Measurements from ENCODE around the gene WDR64. TPM values are rescaled to one million over a fixed set of nuclear protein-coding genes. Genes with fewer than 3 reads are reported as not detected.
A peak's percentile ranks its signal among the peaks of the same experiment; 100 is the strongest.

The WDR64 gene
- total and polyA plus RNA-seq, 2 of the 13 experiments (the other 11 are each of a cell fraction or from before 2014, with no cell fraction given), result not detected

DNA sequence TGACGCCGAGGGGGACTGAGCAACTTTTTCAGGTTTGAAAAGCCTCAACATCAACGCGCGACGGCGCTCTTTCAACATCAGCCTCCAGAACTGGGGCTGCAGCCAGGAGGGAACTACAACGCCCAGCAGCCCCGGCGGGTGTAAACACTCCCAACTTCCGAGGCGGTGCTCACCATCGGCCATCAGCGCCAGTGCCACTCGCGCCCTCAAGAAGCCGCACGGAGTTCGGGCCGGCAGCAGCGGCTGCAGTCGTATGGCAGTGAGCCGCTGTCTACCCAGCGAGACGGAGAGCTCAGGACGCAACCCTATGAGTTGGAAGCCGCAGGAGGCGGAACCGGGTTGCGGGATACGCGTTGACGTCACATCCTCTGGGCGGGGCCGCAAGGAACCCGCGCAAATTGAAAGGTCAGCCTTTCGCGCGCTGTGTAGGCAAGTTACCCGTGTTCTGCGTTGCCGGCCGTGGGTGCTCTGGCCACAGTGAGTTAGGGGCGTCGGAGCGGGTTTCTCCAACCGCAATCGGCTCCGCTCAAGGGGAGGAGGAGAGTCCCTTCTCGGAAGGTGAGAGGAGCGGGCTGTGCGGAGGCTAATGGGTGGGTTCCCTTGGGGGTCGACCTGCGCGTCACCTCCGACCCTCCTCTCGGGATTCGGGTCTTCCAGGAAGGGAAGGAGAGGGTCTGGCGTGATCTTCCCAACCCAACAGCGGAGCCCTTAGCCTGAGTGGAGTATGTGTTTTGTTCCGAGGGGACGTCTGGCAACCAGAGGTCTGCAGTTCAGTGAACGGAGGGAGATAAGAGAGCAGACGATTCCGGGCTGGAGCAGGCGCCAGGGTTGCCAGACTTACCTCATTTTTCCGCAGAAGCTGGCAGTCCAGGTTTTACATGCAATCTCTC lies 196.0 kb downstream of the WDR64 start, which contains the start of gene EXO1 (continued):
- TF ChIP-seq KDM4B (CRISPR knock-in tag; IDR thresholded peaks at IDR 0.05) (peak; percentile 51; the same call in 1 of the 2 replicates), ADNP (CRISPR knock-in tag; IDR thresholded peaks at IDR 0.05) (no peak), CBX1 (IDR thresholded peaks at IDR 0.05; ENCODE audit: low read depth) (no peak), SIN3A (IDR thresholded peaks at IDR 0.05; ENCODE audit: borderline replicate concordance, low read depth, low read length) (peak; percentile 98), SATB2 (CRISPR knock-in tag; IDR thresholded peaks at IDR 0.05) (no peak), ZNF282 (IDR thresholded peaks at IDR 0.05; ENCODE audit: partially characterized antibody) (no peak), ZMYM4 (CRISPR knock-in tag; IDR thresholded peaks at IDR 0.05) (peak; percentile 27; the same call in 1 of the 2 replicates), REPIN1 (CRISPR knock-in tag; IDR thresholded peaks at IDR 0.05; ENCODE audit: borderline replicate concordance, low read depth) (peak; percentile 75), RBM39 (IDR thresholded peaks at IDR 0.05; ENCODE audit: low read depth, low read length, poor library complexity, severe bottlenecking) (no peak), BRCA1 (CRISPR knock-in tag; IDR thresholded peaks at IDR 0.05) (no peak), TBL1XR1 (IDR thresholded peaks at IDR 0.05; ENCODE audit: borderline replicate concordance, low read length, partially characterized antibody) (peak; percentile 39), SRF (IDR thresholded peaks at IDR 0.05; ENCODE audit: low read depth, low read length) (no peak), ZC3H4 (CRISPR knock-in tag; IDR thresholded peaks at IDR 0.05; ENCODE audit: borderline replicate concordance) (no peak), SYNCRIP (IDR thresholded peaks at IDR 0.05; ENCODE audit: insufficient read depth, low read depth, low read length) (no peak), ZNF30 (CRISPR knock-in tag; IDR thresholded peaks at IDR 0.05) (no peak), ATM (IDR thresholded peaks at IDR 0.05; ENCODE audit: borderline replicate concordance) (no peak)
- TF ChIP-seq, protein P1, sequence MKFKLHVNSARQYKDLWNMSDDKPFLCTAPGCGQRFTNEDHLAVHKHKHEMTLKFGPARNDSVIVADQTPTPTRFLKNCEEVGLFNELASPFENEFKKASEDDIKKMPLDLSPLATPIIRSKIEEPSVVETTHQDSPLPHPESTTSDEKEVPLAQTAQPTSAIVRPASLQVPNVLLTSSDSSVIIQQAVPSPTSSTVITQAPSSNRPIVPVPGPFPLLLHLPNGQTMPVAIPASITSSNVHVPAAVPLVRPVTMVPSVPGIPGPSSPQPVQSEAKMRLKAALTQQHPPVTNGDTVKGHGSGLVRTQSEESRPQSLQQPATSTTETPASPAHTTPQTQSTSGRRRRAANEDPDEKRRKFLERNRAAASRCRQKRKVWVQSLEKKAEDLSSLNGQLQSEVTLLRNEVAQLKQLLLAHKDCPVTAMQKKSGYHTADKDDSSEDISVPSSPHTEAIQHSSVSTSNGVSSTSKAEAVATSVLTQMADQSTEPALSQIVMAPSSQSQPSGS (CRISPR knock-in tag; IDR thresholded peaks at IDR 0.05), result peak; percentile 61; the same call in 1 of the 2 replicates
- TF ChIP-seq, protein P2, sequence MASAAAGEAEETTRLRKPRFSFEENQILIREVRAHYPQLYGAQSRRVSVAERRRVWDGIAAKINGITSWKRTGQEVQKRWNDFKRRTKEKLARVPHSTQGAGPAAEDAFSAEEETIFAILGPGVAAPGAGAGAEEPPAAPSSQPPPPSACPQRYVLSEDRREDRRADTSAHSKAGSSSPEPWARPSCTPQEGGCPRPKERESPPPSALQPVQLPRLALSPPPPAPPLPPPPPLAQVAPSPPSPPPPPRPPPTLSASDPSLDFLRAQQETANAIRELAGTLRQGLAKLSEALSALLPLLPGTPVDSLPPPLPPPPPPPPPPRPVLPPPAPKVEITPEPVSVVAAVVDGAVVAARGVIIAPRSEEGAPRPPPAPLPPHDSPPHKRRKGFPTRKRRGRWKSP (CRISPR knock-in tag; IDR thresholded peaks at IDR 0.05), result 0 out of 2 replicates have a peak, but pooled peaks have one; percentile 28
- TF ChIP-seq, protein P3, sequence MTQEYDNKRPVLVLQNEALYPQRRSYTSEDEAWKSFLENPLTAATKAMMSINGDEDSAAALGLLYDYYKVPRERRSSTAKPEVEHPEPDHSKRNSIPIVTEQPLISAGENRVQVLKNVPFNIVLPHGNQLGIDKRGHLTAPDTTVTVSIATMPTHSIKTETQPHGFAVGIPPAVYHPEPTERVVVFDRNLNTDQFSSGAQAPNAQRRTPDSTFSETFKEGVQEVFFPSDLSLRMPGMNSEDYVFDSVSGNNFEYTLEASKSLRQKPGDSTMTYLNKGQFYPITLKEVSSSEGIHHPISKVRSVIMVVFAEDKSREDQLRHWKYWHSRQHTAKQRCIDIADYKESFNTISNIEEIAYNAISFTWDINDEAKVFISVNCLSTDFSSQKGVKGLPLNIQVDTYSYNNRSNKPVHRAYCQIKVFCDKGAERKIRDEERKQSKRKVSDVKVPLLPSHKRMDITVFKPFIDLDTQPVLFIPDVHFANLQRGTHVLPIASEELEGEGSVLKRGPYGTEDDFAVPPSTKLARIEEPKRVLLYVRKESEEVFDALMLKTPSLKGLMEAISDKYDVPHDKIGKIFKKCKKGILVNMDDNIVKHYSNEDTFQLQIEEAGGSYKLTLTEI (CRISPR knock-in tag; conservative IDR thresholded peaks at IDR 0.05), result no peak
- TF ChIP-seq, protein P4, sequence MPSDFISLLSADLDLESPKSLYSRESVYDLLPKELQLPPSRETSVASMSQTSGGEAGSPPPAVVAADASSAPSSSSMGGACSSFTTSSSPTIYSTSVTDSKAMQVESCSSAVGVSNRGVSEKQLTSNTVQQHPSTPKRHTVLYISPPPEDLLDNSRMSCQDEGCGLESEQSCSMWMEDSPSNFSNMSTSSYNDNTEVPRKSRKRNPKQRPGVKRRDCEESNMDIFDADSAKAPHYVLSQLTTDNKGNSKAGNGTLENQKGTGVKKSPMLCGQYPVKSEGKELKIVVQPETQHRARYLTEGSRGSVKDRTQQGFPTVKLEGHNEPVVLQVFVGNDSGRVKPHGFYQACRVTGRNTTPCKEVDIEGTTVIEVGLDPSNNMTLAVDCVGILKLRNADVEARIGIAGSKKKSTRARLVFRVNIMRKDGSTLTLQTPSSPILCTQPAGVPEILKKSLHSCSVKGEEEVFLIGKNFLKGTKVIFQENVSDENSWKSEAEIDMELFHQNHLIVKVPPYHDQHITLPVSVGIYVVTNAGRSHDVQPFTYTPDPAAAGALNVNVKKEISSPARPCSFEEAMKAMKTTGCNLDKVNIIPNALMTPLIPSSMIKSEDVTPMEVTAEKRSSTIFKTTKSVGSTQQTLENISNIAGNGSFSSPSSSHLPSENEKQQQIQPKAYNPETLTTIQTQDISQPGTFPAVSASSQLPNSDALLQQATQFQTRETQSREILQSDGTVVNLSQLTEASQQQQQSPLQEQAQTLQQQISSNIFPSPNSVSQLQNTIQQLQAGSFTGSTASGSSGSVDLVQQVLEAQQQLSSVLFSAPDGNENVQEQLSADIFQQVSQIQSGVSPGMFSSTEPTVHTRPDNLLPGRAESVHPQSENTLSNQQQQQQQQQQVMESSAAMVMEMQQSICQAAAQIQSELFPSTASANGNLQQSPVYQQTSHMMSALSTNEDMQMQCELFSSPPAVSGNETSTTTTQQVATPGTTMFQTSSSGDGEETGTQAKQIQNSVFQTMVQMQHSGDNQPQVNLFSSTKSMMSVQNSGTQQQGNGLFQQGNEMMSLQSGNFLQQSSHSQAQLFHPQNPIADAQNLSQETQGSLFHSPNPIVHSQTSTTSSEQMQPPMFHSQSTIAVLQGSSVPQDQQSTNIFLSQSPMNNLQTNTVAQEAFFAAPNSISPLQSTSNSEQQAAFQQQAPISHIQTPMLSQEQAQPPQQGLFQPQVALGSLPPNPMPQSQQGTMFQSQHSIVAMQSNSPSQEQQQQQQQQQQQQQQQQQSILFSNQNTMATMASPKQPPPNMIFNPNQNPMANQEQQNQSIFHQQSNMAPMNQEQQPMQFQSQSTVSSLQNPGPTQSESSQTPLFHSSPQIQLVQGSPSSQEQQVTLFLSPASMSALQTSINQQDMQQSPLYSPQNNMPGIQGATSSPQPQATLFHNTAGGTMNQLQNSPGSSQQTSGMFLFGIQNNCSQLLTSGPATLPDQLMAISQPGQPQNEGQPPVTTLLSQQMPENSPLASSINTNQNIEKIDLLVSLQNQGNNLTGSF (CRISPR knock-in tag; IDR thresholded peaks at IDR 0.05), result peak; percentile 69; the same call in 1 of the 2 replicates
